Activated CD4-positive, alpha-beta T cell treated with anti-CD3 and anti-CD28 coated beads, Interleukin-2, amount 50 U/mL, for 1 hour (primary cell): ENCODE data around the gene CCDC89.

Source experiments
- DNase-seq: peaks from one replicate; pipeline ENCODE4 v3.0.0-alpha.2; 2020

The CCDC89 gene

GRCh38 chr11:85647604-85648299 lies 38.2 kb downstream of the CCDC89 start, which contains the start of gene TMEM126A:
TMEM126A (plus strand) TSS chr11:85647967; CDS start chr11:85650256, 2,289 bp downstream.
- peak; percentile 90 for DNase-seq

- no peak for DNase-seq
Measured at GRCh38 chr11:85647078-85647477, 38.9 kb downstream of the CCDC89 start.

GRCh38 chr11:85643191-85643614 lies 42.8 kb downstream of the CCDC89 start:
- no peak for DNase-seq

GRCh38 chr11:85634747-85635146 lies 51.2 kb downstream of the CCDC89 start:
- DNase-seq: no peak
